GM13977 (cell line): Measurements from ENCODE around the gene IL17C.

Source experiments
- DNase-seq: peaks from one replicate; pipeline ENCODE4 v3.0.0; 2012; ENCODE audit warnings: low spot score
- in situ Hi-C: fragments of 300-500 bp; cut with MboI; formaldehyde crosslinking; loops from one replicate; pipeline ENCODE4 v1.12.0; 2022; ENCODE audit warnings: low sequenced_read_pairs, low pct_unique_long_range_greater_than_20kb, mixed read lengths, inconsistent platforms; ENCODE audit not compliant: unreplicated experiment
- TF ChIP-seq, protein P1 (sequence below): IDR thresholded peaks from 2 replicates; pipeline ENCODE4 v1.5.1; 2012; ENCODE audit warnings: mild to moderate bottlenecking, control low read depth; ENCODE audit not compliant: insufficient read depth; ENCODE audit errors: extremely low read depth, missing control alignments

IL17C gene

DNA sequence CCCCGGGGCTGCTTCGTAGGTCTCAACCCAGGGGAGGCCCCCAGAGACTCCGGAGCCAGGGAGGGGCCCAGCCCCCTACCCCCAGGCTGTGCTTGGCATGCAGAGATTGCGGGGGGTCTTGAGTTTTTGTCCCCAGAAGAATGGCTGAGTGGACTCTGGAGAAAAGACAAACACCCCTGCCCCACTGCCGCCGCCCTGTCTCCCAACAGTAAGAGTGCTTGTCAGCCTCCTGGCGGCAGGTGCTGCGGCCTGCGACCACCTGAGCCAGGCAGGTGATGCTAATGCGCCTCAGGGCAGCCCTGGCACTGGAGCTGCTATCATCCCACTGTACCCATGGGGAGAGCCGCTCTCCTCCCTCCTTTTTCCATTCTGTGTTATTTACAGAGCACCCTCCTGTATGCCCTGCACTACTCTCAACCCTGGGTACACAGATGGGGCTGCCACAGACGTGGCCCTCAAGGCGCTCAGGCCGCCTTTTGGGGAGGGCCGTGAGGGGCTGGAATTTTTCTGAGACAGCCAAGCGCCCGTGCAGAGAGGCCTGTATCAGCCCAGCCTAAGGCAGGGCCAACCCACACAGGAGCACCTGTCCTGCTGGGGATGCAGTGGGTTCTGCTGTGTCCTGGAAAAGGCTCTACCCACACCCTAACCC lies 2.6 kb upstream of the IL17C start:
- TF ChIP-seq, protein P1, sequence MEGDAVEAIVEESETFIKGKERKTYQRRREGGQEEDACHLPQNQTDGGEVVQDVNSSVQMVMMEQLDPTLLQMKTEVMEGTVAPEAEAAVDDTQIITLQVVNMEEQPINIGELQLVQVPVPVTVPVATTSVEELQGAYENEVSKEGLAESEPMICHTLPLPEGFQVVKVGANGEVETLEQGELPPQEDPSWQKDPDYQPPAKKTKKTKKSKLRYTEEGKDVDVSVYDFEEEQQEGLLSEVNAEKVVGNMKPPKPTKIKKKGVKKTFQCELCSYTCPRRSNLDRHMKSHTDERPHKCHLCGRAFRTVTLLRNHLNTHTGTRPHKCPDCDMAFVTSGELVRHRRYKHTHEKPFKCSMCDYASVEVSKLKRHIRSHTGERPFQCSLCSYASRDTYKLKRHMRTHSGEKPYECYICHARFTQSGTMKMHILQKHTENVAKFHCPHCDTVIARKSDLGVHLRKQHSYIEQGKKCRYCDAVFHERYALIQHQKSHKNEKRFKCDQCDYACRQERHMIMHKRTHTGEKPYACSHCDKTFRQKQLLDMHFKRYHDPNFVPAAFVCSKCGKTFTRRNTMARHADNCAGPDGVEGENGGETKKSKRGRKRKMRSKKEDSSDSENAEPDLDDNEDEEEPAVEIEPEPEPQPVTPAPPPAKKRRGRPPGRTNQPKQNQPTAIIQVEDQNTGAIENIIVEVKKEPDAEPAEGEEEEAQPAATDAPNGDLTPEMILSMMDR: no peak
- no peak for DNase-seq
- in situ Hi-C loops: no loop called here

GRCh38 chr16:88636488-88637265 lies 1.7 kb upstream of the IL17C start:
- in situ Hi-C loops: no loop called here
- TF ChIP-seq, protein P1: no peak
- no peak for DNase-seq

- no peak for DNase-seq
- TF ChIP-seq, protein P1: no peak
- in situ Hi-C loops: no loop called here
Measured at GRCh38 chr16:88639231-88640038, 1.1 kb downstream of the IL17C start.

GRCh38 chr16:88640039-88640495 lies 1.7 kb downstream of the IL17C start:
- TF ChIP-seq, protein P1: no peak
- in situ Hi-C loops: no loop called here
- DNase-seq: no peak

- no peak for DNase-seq
- in situ Hi-C loops: no loop called here
- TF ChIP-seq, protein P1: no peak
Measured at GRCh38 chr16:88640498-88641247, 2.3 kb downstream of the IL17C start.

- in situ Hi-C loops: no loop called here
- TF ChIP-seq, protein P1: no peak
- DNase-seq: no peak
Measured at GRCh38 chr16:88642881-88643643, 4.7 kb downstream of the IL17C start.
